ENCODE data around the gene PARD6G.

The PARD6G gene

GRCh38 chr18:80210312-80211083 lies 36.8 kb downstream of the PARD6G start:
- no peak for DNase-seq

DNA sequence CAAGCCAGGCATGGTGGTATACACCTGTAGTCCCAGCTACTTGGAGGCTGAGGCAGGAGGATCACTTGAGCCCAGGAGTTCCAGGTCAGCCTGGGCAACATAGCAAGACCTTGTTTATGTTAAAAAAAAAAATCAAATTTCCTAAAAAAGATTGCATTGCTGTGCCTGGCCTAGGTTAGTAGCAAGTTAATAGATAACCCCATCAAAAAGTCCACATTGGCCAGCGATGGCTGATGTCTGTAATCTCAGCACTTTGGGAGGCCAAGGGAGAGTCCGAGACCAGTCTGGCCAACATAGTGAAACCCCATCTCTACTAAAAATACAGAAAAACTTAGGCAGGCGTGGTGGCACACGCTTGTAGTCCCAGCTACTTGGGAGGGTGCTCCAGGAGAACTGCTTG lies 38.7 kb downstream of the PARD6G start:
- no peak for DNase-seq

DNA sequence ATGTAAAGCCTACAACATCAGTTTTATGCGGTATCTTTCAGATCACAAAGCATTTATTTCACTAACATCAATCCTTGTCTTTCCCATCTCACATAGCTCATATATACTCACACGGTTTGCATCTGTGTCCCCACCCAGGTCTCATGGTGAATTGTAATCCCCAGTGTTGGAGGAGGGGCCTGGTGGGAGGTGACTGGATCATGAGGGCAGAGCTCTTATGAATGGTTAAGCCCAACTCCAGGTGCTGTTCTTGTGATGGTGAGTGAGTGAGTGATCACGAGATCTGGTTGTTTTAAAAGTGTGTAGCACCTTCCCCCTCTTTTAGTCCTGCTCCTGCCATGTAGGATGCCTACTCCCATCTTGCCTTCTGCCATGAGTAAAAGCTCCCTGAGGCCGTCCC lies 42.0 kb downstream of the PARD6G start:
- no peak for DNase-seq

- DNase-seq, result no peak
Measured at GRCh38 chr18:80204142-80204541, 43.2 kb downstream of the PARD6G start.

- DNase-seq, result no peak
Measured at GRCh38 chr18:80203249-80203648, 44.1 kb downstream of the PARD6G start.

DNA sequence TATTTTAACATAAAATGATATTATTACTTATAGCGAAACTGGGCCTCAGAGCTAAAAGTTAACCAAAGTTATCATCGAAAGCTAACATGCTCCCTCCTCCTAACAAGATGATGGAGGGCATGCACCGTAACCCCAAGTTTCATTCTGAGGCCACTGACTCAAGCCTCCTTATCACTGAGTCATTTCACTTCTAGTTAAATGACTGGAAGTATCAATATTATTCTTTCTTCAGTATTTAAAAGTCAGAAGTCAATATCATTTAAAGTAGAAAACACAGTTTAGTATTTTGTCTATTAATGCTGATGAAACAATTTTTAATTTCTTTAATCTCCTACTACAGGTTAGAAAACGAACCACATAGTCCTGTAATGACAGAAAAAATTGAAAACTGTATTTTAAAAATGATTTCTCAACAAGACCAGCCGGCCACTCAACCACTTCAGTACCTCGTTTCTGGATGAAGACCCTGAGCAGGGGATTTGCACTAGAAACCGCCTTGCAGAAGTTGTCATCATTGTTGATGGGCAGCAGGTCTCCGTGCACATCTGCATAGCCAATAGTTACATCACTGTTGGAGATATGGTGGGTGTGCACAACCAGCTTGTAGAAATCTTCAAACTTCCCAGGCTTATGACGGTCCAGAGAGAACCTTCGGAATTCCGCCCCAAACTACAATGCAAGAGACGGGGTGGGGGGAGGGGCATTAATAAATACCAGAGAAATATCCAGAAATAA lies 44.9 kb downstream of the PARD6G start:
- no peak for DNase-seq

DNA sequence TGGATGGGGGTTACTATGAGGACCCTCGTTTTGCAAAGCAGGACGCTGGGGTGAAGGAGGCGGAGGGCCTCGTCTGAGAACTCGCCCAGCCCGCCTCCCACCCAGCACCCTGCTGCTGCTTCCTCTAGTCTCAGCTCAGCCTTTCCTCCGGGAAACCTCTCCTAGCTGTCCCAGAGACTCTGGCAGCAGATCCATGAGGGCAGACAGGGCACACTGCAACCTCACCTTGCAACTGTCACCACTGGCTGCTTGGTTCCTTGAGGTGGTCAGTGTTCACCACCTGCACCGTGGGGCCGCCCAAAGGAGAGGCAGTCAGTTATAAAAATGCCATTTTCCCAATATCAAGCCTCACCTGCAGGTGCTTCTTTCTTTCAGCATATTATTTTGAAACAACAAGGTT lies 45.6 kb downstream of the PARD6G start:
- DNase-seq, result no peak

DNA sequence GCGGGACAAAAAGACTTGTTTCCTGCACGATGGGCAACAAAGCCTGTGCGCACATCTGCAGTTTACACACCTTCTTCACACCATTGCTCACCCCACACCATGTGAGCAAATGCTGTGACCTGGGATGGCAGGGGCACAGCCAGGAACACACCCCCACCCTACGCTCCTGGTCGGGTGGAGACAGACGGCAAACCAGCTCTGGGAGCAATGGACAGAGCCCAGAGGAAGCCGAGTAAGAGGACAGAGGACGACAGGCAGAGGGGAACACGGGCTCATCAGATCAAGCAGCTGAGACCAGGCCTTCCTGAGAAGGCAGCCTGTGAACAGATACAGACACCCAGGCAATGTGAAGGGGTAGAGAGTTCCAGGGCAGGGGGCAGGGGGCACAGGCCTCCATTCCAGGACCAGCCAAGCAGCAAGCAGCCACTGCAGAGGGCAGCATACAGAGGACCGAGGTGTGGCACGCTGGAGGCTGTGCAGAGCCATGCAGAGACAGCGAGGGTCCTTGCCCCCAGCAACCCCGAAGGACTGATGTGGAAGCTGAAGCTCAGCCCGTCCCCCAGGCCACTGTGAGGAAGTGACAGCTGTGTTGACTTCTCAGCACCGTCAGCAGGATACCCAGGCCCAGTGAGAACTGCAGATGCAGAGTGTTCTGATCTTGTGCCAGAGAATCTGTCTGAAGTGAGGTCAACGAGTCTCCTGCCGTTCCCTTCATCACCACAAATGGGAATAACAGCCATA lies 46.2 kb downstream of the PARD6G start:
- DNase-seq, result no peak

DNA sequence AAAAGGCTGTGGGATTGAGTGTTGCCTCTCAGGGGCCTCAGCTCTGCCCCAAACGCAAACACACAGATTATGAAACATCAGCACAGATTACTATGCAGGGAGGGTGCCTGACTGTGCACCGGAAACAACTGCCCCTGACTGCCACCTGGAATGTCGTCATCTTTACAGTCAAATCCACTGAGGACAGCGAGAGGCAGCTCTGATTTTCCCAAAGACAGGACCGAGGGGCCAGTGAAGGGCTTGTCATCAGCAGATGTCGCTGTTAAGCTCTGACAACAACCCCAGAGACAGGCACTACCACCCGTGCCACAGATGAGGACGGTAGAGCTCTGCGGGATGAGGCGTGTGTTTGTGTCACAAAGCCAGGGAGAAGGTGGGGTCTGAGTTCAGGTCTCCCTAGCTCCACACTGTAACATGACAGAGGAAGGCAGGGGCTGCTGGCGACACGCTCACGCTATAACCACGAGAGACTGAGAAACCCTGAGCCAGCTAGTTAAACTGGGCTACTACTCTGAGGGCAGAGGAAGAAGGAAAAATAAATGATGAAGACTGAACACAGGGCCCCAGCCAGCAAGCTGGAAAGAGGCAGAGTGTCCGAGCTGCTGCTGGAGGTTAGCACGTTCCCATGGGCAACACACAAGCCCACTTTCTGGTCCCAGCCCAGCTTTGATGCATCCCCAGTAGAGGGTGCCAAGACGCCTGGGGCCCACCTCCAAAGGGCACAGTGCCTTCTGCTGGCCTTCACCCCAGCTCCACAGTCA lies 47.0 kb downstream of the PARD6G start:
- no peak for DNase-seq

DNA sequence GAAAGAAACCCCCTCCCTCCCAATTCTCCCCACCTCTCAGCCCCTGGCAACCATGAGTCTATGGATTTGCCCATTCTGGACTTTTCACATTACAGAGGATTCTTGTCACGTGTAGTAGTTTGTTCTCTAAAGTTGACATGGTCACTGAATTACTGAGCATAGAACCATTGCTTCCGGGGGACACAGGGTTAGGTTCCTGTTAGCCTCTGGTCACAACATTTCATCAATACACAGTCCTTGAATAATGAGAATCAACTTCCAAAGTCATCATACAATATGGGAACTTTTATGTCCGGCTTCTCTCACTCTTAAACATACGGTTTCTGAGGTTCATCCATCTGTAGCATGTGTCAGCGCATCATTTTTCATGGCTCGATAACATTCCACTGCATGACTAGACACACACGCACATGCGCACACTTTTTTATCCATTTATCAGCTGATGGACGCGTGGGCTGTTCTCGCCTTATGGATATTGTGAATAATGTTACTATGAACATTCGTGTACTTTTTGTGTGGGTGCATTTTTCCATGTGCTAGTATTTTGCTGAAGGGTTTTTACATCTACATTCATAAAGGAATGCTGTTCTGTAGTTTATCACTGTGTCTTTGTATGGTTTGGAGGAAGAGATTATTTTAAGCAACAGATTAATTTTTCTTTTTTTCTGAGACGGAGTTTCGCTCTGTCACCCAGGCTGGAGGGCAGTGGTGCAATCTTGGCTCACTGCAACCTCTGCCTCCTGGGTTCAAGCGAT lies 48.1 kb downstream of the PARD6G start:
- DNase-seq, result no peak

GRCh38 chr18:80198391-80198790 lies 48.9 kb downstream of the PARD6G start:
- no peak for DNase-seq

GRCh38 chr18:80197528-80197927 lies 49.8 kb downstream of the PARD6G start:
- DNase-seq, result no peak

GRCh38 chr18:80196528-80197320 lies 50.6 kb downstream of the PARD6G start:
- DNase-seq, result no peak

DNA sequence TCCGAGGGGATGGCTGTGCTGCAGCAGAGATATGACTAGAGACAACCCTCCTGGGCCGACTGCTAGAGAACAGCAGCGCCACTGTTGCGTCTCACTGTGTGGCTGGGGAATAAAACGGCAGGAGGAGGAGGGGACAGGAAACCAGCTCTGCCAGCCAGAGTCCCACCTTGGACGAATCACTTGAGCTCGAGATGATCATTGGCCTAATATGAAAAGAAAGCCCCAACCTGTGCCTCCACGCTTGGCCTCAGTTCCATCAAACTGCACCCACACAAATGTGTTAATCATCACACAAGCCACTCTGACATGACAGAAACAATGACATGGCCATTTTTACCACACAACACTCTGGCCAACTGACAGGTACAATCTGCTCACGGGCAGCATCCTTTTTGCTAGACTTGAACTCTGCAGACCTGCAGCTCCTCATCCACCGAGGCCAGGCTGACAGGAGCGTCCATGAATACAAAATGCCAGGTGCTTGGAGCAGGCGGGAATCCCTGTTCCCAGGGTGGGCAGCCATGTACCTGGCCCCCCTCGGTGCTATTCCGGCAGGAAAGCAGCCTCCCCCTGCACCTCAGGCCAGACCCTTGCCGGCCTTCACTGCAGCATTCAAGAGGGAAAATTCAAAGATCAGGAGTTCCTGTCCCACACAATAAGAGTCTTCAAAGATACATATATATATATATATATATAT lies 52.3 kb downstream of the PARD6G start:
- DNase-seq, result no peak

DNA sequence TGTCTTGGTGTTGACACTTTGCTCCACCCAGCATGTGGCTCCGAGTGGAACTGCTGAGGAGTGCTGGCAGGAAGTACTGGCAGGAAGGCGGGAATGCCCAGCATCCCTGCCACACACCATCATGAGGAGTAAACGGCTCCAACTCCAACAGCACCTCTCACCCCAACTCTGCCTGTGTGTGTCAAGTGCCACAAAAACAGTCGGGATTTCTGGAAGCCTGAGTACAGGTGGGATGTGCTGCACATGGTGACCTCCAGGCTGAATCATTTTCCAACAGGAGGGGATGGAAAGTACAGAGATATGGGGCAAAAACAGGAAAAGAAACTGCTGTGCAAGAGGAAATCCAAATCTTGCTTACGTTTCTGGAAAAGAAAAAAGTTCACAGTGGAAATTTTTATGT lies 53.6 kb downstream of the PARD6G start:
- no peak for DNase-seq

DNA sequence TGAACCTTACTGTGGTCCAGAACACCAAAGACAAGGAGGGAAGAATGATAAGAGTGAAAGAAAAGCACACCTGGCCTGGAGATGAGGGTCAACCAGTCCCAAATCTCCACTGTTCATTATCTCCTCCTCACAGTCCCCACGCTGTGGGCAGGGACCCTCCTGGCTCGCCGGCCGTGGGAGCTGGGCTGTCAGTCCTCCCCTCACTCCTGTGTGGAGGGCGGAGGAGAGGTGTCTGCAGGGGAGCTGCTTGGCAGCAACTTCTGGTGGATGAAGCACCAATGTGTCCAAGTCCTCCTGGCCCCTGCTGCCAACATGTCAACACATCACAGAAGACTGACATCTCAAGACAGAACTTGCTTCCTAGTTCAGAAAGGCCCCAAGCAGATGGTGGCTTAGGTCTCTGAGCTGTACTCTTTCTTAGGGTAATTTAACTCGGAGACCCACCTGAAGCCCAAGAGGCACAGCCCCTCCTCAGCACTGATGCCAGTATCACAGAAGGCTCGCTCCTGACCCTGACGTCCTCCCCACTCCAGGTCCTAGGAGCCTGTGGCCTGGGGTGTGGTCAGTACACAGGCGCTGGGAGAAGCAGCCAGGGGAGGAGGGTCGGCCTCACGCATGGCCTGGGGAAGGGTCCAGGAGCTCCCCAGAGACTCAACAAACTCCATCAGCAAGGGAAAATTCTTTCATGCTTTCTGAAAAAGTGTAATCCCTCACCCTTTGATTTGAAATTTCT lies 54.5 kb downstream of the PARD6G start:
- DNase-seq, result no peak

GRCh38 chr18:80191907-80192652 lies 55.2 kb downstream of the PARD6G start:
- DNase-seq, result no peak

DNA sequence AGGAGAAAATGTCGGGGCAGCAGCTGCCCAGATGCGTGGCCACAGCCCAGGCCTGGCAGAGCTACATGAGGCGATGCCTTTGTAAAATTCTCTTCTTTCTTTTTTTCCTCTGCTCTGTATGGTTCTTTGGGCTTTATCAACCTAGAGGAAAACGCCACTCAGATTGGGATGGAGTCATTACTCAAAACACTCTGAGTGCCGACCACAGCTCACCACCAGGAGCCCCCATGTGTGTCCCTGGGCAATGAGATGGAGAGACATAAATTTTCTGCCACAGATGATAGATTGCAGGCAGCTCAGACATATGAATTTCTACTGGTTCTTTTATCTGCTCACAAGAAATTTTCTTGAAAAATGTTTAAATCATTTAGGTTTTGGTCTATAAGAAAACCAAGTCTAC lies 56.0 kb downstream of the PARD6G start:
- DNase-seq, result no peak

GRCh38 chr18:80190311-80190710 lies 57.0 kb downstream of the PARD6G start:
- DNase-seq, result no peak
